ENCODE data around the gene CFDP1. TPM values are rescaled to one million over a fixed set of nuclear protein-coding genes. Genes with fewer than 3 reads are reported as not detected.

Gene CFDP1
- total and polyA plus RNA-seq, 2 of the 13 experiments (the other 11 are each of a cell fraction or from before 2014, with no cell fraction given) = 78.6 to 153 TPM

DNA sequence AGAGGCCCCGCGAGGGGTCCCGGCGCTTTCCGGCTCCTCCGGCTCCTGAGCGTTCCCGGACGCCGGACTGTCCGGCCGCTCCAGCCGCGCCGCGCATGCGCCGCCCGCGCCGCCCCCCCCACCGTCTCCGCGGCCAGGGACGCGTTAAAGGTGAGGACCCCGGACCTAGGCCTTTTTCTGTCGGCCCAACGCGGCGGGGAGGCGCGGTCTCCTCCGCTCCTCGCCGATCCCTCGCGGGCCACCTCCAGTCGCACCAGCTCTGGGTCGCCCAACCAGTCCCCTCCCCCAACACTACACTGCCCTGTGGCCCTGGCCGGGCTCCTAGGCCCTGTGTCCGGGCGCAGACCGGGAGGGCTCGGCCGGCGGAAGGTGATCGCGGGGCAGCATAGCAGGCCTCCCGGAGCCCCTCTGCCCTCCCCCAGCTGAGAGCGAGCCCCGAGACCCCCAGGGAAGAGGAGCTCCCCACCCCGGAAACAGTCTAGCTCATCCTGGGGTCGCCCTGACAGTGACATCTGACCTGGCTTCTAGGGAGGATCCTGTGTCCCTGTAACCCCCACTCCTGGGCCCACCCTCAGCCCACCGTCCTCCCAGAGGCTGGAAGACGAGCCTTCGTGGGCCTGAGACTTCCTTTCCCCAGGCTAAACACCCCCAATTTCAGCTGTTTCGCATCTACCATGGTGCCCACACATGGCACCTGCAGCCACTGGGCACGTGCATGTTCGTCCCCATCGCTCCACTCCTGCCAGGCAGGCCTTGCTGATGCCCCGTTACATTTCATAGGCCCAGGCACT lies 167.2 kb downstream of the CFDP1 start (continued):
- TF ChIP-seq ZNF614 (CRISPR knock-in tag; IDR thresholded peaks at IDR 0.05; ENCODE audit: borderline replicate concordance) (peak; percentile 28; the same call in 1 of the 2 replicates), NCOR1 (IDR thresholded peaks at IDR 0.05; ENCODE audit: borderline replicate concordance, low read length) (no peak), HNRNPLL (IDR thresholded peaks at IDR 0.05; ENCODE audit: low read depth, low read length, poor library complexity, severe bottlenecking) (peak; percentile 37), KMT2B (CRISPR knock-in tag; IDR thresholded peaks at IDR 0.05) (peak; percentile 59; the same call in 1 of the 2 replicates), SP140L (CRISPR knock-in tag; IDR thresholded peaks at IDR 0.05; ENCODE audit: borderline replicate concordance) (no peak), ATF2 (CRISPR knock-in tag; IDR thresholded peaks at IDR 0.05) (peak; percentile 76; the same call in 1 of the 2 replicates), ESRRA (CRISPR knock-in tag; IDR thresholded peaks at IDR 0.05; ENCODE audit: low read depth) (0 out of 2 replicates have a peak, but pooled peaks have one; percentile 51), ZBTB10 (CRISPR knock-in tag; IDR thresholded peaks at IDR 0.05; ENCODE audit: borderline replicate concordance) (peak; percentile 45; the same call in 1 of the 2 replicates), RXRA (CRISPR knock-in tag; IDR thresholded peaks at IDR 0.05) (peak; percentile 49; the same call in 1 of the 2 replicates), NAIF1 (CRISPR knock-in tag; IDR thresholded peaks at IDR 0.05; ENCODE audit: borderline replicate concordance) (no peak), ZNF740 (CRISPR knock-in tag; IDR thresholded peaks at IDR 0.05) (peak; percentile 100), ZBTB7B (CRISPR knock-in tag; IDR thresholded peaks at IDR 0.05) (peak; percentile 72; the same call in 1 of the 2 replicates), ZNF605 (CRISPR knock-in tag; IDR thresholded peaks at IDR 0.05) (peak; percentile 91), GFI1 (CRISPR knock-in tag; IDR thresholded peaks at IDR 0.05; ENCODE audit: borderline replicate concordance) (peak; percentile 55; the same call in 1 of the 2 replicates), GATAD2A (CRISPR knock-in tag; IDR thresholded peaks at IDR 0.05) (no peak), IRX3 (CRISPR knock-in tag; IDR thresholded peaks at IDR 0.05; ENCODE audit: borderline replicate concordance, low read depth) (no peak), ATM (IDR thresholded peaks at IDR 0.05; ENCODE audit: borderline replicate concordance) (no peak)
- TF ChIP-seq, protein P1, sequence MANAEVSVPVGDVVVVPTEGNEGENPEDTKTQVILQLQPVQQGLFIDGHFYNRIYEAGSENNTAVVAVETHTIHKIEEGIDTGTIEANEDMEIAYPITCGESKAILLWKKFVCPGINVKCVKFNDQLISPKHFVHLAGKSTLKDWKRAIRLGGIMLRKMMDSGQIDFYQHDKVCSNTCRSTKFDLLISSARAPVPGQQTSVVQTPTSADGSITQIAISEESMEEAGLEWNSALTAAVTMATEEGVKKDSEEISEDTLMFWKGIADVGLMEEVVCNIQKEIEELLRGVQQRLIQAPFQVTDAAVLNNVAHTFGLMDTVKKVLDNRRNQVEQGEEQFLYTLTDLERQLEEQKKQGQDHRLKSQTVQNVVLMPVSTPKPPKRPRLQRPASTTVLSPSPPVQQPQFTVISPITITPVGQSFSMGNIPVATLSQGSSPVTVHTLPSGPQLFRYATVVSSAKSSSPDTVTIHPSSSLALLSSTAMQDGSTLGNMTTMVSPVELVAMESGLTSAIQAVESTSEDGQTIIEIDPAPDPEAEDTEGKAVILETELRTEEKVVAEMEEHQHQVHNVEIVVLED (CRISPR knock-in tag; IDR thresholded peaks at IDR 0.05; ENCODE audit: borderline replicate concordance) = peak; percentile 60; the same call in 1 of the 2 replicates
- TF ChIP-seq, protein P2, sequence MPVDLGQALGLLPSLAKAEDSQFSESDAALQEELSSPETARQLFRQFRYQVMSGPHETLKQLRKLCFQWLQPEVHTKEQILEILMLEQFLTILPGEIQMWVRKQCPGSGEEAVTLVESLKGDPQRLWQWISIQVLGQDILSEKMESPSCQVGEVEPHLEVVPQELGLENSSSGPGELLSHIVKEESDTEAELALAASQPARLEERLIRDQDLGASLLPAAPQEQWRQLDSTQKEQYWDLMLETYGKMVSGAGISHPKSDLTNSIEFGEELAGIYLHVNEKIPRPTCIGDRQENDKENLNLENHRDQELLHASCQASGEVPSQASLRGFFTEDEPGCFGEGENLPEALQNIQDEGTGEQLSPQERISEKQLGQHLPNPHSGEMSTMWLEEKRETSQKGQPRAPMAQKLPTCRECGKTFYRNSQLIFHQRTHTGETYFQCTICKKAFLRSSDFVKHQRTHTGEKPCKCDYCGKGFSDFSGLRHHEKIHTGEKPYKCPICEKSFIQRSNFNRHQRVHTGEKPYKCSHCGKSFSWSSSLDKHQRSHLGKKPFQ (CRISPR knock-in tag; IDR thresholded peaks at IDR 0.05; ENCODE audit: insufficient replicate concordance) = no peak

Measured in HepG2 (cell line).